ENCODE results near the gene CCT7.

Gene CCT7

DNA sequence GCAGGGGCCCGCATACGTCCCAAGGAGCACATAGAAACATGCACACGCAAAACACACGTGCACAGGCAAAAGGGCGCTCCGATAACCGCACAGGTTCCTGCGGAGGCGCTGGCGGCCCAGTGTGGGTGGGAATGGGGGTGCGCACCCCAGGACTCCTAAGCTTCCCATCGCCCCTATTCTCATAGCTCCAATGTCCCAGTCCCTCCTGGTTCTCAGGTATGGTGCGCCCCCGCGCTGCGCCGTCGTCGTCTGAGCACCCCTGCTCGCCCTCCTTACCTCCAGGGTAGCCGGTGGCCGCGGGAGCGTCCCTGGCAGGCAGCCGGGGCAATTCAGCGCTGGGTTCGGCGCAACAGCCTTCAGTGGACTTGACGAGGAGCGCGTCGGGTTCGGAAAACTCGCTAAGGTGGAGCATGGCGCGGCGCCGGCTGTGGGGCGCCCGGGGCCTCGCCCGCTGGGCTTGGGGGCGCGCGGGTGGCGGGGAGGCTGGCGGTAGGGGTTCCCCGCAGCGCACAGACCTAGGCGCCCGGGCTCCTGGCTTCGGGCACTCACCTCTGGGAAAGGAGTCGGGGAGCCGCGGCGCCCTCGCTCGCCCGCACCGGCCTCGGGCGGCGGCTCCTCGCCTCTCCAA, 58.9 kb downstream of the CCT7 start:
- DNase-seq (ENCODE audit: low read depth in 3 of 3) = no peak

GRCh38 chr2:73293534-73294171, 59.5 kb downstream of the CCT7 start, which contains the start of gene EGR4:
EGR4 (minus strand) TSS chr2:73293548; CDS start chr2:73293317, 231 bp downstream.
- DNase-seq (ENCODE audit: low read depth in 3 of 3) = peak; percentile 83 to 86 (median 85)

DNA sequence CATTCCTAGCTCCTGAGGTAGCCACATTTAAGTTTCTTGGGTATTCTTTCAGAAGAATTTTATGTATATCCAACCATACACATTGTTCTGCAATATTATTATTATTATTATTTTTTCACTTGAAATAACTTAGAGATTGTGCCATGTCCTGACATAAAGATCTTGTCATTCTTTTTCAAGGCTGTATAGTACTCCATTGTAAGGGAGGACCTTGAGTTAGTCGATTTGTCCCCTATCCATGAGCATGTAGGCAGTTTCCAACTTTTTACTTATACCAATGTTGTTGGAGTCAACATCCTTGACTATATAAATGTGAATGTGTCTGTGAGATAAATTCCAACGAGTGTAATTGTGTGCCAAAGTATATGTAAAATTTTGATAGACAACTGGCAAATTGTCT, 60.1 kb downstream of the CCT7 start:
- DNase-seq (ENCODE audit: low read depth in 3 of 3) = no peak

- DNase-seq (ENCODE audit: low read depth in 3 of 3) = no peak
These were observed 61.8 kb downstream of the CCT7 start for GRCh38 chr2:73295751-73296400.

- no peak for DNase-seq (ENCODE audit: low read depth in 3 of 3)
These were observed 63.0 kb downstream of the CCT7 start for GRCh38 chr2:73297151-73297559.

DNA sequence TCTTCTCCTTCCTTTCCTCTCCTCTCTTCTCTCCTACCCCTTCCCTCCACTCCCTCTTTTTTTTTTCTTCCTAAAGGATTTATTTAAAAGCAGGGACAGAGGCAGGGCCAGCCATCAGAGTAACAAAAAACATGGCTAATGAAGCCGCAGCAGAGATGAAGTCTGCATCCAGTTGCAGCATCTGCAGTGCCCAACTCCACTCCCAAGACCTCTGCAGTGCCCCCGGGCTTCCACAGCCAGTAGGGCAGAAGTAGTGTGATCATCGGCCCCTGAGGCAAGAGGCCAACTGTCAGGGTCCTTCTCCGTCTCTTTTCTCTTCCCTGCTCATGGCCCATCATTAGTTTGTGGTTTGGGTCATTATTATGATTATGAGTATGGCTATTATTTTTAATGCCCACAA, 63.5 kb downstream of the CCT7 start:
- no peak for DNase-seq (ENCODE audit: low read depth in 3 of 3)

GRCh38 chr2:73300926-73301325, 66.8 kb downstream of the CCT7 start:
- no peak for DNase-seq (ENCODE audit: low read depth in 3 of 3)

- no peak for DNase-seq (ENCODE audit: low read depth in 3 of 3)
These were observed 67.5 kb downstream of the CCT7 start for GRCh38 chr2:73301636-73302035.

All from stimulated activated CD4-positive, alpha-beta T cell treated with anti-CD3 and anti-CD28 coated beads, TNF-alpha, amount 100 ng/mL, for 48 hours (primary cell).